NB4 (cell line): ENCODE measurements around the gene RAB20.

Source experiments
- CTCF ChIP-seq: IDR thresholded peaks from one replicate; pipeline ENCODE4 v1.5.1; 2012; ENCODE audit warnings: low read depth, low read length
- MAX ChIP-seq: IDR thresholded peaks from 2 replicates; pipeline ENCODE4 v1.6.1; 2011; ENCODE audit warnings: low read depth, low read length
- MYC ChIP-seq: IDR thresholded peaks from 2 replicates; pipeline ENCODE4 v1.6.1; 2011; ENCODE audit warnings: low read depth, low read length
- POLR2A ChIP-seq: IDR thresholded peaks from 2 replicates; pipeline ENCODE4 v1.6.1; 2011; ENCODE audit warnings: mild to moderate bottlenecking; ENCODE audit not compliant: insufficient read length; ENCODE audit errors: extremely low read depth

GRCh38 chr13:110495376-110495775 is 66.1 kb downstream of the RAB20 start:
- TF ChIP-seq POLR2A (no peak), CTCF (no peak), MYC (no peak), MAX (no peak)
